Ascending aorta (tissue), 2 donors: ENCODE data around the gene RAB4A. TPM values are rescaled to one million over a fixed set of nuclear protein-coding genes. Genes with fewer than 3 reads are reported as not detected.

Experiments
- DNase-seq, 2 donors: peaks; one replicate each; pipeline ENCODE4 v3.0.0-alpha.2; 2019; ENCODE audit warnings: low spot score in 2 of 2
- H3K27ac ChIP-seq, 2 donors: fragments of 200-600 bp; sonication (generic); one replicate each; pipeline ENCODE4 v1.5.1; 2016 to 2017; ENCODE audit warnings: mild to moderate bottlenecking in 1 of 2
- H3K27me3 ChIP-seq: fragments of 200-600 bp; sonication (generic); one replicate; pipeline ENCODE4 v1.5.1; 2017
- H3K36me3 ChIP-seq, 2 donors: fragments of 200-600 bp; sonication (generic); one replicate each; pipeline ENCODE4 v1.5.1; 2016
- H3K4me1 ChIP-seq, 2 donors: fragments of 200-600 bp; sonication (generic); one replicate each; pipeline ENCODE4 v1.5.1; 2016 to 2017; ENCODE audit warnings: mild to moderate bottlenecking in 1 of 2
- H3K4me3 ChIP-seq, 2 donors: fragments of 200-600 bp; sonication (generic); one replicate each; pipeline ENCODE4 v1.5.1; 2016 to 2017; ENCODE audit warnings: mild to moderate bottlenecking in 1 of 2
- H3K9me3 ChIP-seq, 2 donors: fragments of 200-600 bp; sonication (generic); one replicate each; pipeline ENCODE4 v1.5.1; 2016
- intact Hi-C: fragments of 100-400 bp; cut with DNase I; formaldehyde crosslinking; loops from one replicate; pipeline ENCODE4 v1.15.1; 2023
- total RNA-seq: library from RNA; depleted of rRNA; stranded (reverse); fragments of >200 nt; gene quantifications from one replicate; pipeline ENCODE4 v1.1.0, GENCODE V29; 2016
- TF ChIP-seq, protein P1 (sequence below), 3 experiments: fragments of 200-600 bp in 2 of 3; fragments of 450-650 bp in 1 of 3; sonication (generic) in 2 of 3; IDR thresholded peaks; one replicate each; pipeline ENCODE4 v1.5.1; 2016 to 2019; ENCODE audit warnings: antibody characterized with exemption in 3 of 3, mild to moderate bottlenecking in 1 of 3, moderate library complexity in 1 of 3

The RAB4A gene
- total RNA-seq, 1 donor from 2014 or later, result 6.0 TPM

DNA sequence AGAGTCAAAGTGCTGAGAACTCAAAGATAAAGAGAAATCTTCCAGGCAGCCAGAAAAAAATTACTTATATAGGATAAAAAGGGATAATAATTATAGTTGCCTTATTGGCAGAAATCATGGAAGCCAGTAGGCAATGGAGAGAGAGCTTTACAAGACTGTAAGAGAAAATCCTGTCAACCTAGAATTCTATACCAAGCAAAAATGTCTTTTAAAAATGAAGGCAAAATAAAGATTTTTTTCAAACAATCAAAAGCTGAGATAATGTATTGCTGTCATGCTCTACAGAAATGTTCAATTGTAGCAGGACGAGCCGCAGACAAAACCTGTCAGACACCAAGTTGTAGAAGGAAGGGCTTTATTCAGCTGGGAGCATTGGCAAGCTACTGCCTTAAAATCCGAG is 26.8 kb upstream of the RAB4A start:
- Histone ChIP-seq H3K4me1 (no peaks in the 10 kb centered on the region), H3K27me3 (no peaks in the 10 kb centered on the region), H3K4me3 (no peak overlapping the region), H3K27ac (no peak overlapping the region), H3K36me3 (no peaks in the 10 kb centered on the region), H3K9me3 (peaks cover 0 to 12% of the 10 kb centered on the region in 2 donors)
- DNase-seq, result no peak
- TF ChIP-seq, protein P1, sequence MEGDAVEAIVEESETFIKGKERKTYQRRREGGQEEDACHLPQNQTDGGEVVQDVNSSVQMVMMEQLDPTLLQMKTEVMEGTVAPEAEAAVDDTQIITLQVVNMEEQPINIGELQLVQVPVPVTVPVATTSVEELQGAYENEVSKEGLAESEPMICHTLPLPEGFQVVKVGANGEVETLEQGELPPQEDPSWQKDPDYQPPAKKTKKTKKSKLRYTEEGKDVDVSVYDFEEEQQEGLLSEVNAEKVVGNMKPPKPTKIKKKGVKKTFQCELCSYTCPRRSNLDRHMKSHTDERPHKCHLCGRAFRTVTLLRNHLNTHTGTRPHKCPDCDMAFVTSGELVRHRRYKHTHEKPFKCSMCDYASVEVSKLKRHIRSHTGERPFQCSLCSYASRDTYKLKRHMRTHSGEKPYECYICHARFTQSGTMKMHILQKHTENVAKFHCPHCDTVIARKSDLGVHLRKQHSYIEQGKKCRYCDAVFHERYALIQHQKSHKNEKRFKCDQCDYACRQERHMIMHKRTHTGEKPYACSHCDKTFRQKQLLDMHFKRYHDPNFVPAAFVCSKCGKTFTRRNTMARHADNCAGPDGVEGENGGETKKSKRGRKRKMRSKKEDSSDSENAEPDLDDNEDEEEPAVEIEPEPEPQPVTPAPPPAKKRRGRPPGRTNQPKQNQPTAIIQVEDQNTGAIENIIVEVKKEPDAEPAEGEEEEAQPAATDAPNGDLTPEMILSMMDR (IDR thresholded peaks at IDR 0.05), result no peak
- intact Hi-C loops, result no loop called here

DNA sequence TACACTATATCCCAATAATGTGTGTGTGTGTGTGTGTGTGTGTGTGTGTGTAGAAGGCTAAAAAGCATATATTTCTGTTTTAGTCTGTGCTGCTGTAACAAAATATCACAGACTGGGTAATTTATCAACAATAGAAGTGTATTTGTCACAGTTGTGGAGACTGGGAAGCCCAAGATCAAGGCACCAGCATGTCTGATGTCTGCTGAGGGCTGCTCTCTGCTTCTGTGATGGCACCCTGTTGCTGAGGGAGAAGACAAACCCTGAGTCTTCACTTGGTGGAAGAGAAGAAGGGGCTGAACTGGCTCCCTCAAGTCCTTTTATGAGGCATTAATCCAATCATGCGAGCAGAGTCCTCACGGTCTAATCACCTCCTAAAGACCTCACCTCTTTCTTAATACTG is 23.0 kb upstream of the RAB4A start:
- intact Hi-C loops, result no loop called here
- no peak overlapping the region for H3K27ac ChIP-seq

DNA sequence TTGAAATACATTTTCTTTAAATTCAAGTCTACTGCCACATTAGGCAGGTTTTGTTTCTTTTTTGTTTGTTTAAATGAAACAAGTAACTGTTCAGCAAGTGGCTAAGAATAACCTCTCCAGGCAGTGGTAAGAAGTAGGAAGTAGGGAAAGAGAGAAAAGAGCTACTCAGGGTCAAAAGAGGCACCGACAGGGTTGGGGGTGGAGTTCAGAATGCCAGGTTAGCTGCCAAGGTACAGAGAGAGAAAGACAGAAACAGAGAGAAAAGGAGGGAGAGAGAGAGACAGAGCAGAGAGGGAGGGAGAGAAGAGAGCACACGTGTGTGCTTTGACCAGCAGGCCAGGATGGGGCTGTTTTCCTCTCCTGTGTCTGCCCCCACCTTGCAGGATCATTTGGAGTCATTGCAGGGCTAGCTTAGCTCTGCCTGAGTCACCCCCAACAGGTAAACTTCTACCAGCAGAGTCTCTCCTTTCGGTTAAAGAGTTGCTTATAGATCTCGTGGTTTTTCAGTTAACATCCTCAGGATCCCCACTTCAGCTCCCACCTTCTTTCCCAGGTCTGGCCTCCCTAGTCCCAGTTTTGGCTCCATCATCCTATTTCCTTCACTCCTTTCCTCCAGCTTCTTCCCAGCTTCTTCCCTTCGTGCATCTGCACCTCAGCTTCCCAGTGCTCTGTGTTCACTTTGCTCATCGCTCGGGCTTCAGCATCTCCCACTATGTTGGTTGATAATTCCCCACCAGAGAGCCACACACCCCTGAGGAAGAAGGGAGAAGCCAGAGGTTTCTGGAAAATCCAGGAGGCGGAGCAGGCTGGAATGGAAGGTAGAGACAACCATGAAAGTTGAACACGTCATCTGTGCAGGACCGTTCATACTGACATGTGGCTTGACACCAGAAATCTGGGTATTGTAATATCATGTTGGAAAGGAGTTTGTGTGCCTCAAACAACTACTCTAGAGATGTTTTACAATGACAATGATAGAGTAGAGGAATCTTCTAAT is 21.8 kb upstream of the RAB4A start:
- TF ChIP-seq, protein P1 (IDR thresholded peaks at IDR 0.05), result no peak
- H3K4me1 ChIP-seq, result no peaks in the 10 kb centered on the region
- peaks cover 0 to 6% of the 10 kb centered on the region in 2 donors for H3K9me3 ChIP-seq
- H3K4me3 ChIP-seq, result no peak overlapping the region
- H3K36me3 ChIP-seq, result no peaks in the 10 kb centered on the region
- intact Hi-C loops, result no loop called here
- H3K27ac ChIP-seq, result no peak overlapping the region
- DNase-seq, result no peak
- no peaks in the 10 kb centered on the region for H3K27me3 ChIP-seq

More for the DNA sequence above, 23.0 kb upstream of the RAB4A start:
- no peaks in the 10 kb centered on the region for H3K36me3 ChIP-seq
- peaks cover 0 to 12% of the 10 kb centered on the region in 2 donors for H3K9me3 ChIP-seq
- no peaks in the 10 kb centered on the region for H3K4me1 ChIP-seq
- H3K4me3 ChIP-seq, result no peak overlapping the region
- no peaks in the 10 kb centered on the region for H3K27me3 ChIP-seq
- DNase-seq, result no peak
- TF ChIP-seq, protein P1 (IDR thresholded peaks at IDR 0.05), result no peak

DNA sequence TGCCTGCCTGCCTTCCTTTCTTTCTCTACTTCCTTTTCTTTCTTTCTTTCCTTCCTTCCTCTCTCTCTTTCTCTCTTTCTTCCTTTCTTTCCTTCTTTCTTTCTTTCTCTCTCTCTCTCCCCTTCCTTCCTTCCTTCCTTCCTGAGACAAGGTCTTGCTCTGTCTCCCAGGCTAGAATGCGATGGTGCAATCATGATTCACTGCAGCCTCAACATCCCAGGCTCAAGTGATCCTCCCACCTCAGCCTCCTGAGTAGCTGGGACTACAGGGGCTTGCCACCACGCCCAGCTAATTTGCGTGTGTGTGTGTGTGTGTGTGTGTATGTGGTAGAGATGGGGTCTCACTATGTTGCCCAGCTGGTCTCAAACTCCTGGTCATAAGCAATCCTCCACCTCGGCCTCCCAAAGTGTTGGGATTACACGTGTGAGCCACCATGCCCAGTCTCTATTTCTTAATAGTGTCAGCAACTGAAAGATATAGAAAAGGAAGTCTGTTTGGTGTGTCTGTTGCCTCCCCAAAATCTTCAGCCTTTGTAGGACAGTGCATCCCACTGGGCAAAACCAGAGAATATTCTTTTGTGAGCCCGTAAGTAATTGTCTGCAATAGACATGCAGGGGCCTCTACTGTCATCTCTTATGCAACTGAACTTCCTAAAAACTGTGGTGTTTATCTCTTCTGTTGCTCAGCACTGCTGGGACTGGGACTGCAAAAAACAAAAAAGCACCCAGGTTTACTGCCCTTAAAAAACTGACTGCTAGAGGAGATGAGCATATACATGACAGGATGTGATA is 20.9 kb upstream of the RAB4A start:
- H3K4me3 ChIP-seq, result no peak overlapping the region
- no peak overlapping the region for H3K27ac ChIP-seq
- TF ChIP-seq, protein P1 (IDR thresholded peaks at IDR 0.05), result no peak
- no peak for DNase-seq
- H3K4me1 ChIP-seq, result no peaks in the 10 kb centered on the region
- H3K9me3 ChIP-seq, result no peaks in the 10 kb centered on the region
- H3K27me3 ChIP-seq, result no peaks in the 10 kb centered on the region
- intact Hi-C loops, result no loop called here
- no peaks in the 10 kb centered on the region for H3K36me3 ChIP-seq

DNA sequence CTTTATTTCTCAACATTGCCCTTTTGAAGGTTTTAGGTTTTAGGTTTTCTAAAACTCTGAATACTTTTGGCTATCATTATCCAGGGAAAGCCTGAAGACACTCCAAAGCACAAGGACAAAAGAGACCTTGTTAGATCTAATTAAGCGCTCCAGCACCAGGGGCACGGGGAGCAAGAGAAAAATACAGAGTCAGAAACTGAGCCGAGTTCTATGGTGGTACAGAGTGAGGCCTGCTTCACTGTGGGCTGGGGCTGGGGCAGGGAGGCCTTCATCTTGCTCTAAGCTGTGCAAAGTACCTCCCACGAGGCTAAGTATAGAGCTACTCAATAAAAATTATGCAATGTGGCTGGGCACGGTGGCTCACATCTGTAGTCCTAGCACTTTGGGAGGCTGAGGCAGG is 19.7 kb upstream of the RAB4A start:
- H3K36me3 ChIP-seq, result no peaks in the 10 kb centered on the region
- intact Hi-C loops, result no loop called here
- no peaks in the 10 kb centered on the region for H3K27me3 ChIP-seq
- DNase-seq, result no peak
- H3K4me1 ChIP-seq, result no peaks in the 10 kb centered on the region
- no peaks in the 10 kb centered on the region for H3K9me3 ChIP-seq
- H3K4me3 ChIP-seq, result no peak overlapping the region
- no peak overlapping the region for H3K27ac ChIP-seq
- TF ChIP-seq, protein P1 (IDR thresholded peaks at IDR 0.05), result no peak
